22Rv1 (cell line): ENCODE measurements around the gene JUP.

Experiments
- CTCF ChIP-seq: fragments of 450-650 bp; IDR thresholded peaks from 2 replicates; pipeline ENCODE4 v1.5.1; 2017; ENCODE audit warnings: mild to moderate bottlenecking
- ZFX ChIP-seq: fragments of 450-650 bp; IDR thresholded peaks from 2 replicates; pipeline ENCODE4 v1.6.1; 2017; ENCODE audit warnings: antibody characterized with exemption, borderline replicate concordance

DNA sequence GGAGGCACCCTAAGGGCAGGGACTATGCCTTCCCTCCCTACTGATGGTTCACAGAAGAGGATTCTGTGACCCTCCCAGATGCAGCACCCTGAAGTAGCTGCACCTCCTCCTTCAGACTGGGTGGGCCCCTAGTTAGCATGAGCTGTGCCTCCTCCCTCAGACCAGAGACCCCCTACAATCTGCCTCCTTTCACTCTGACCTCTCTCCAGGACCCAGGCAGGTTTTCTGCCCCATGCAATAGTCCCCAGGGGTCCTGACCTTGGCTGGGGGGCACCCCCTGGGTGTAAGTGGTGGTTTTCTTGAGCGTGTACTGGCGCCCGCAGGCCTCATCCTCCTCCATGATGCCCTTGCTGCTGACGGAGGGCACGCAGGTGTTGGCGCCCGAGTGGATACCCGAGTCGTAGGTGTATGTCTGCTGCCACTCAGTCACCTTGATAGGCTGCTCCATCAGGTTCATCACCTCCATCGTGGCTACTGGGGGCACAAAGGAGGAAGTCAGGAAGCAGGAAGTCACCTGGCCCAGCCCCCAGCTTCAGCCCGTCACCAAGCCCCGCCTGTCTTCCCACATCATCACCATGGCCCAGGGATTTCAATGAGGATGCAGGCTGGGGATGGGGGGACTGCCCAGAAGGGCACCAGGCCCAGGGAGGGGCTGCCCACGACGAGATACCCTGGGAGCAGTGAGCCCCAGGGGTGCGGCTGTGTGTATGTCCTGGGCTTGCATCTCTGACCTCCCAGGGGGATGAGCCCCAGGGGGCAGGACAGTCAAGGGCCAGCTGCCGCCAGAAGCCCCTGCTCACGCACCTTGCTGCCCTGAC, 14.9 kb downstream of the JUP start:
- TF ChIP-seq CTCF (no peak), ZFX (no peak)
